ENCODE data around the gene DUSP22. TPM values are rescaled to one million over a fixed set of nuclear protein-coding genes. Genes with fewer than 3 reads are reported as not detected.

The DUSP22 gene
- total and polyA plus RNA-seq, 2 of the 8 experiments (the other 6 are each of a cell fraction or from before 2014, with no cell fraction given) = 15.5 to 32.4 TPM

GRCh38 chr6:353642-354614, 61.6 kb downstream of the DUSP22 start:
- ChIA-PET POLR2A (ENCODE audit: partially characterized antibody) (no interaction called here), CTCF (ENCODE audit: partially characterized antibody) (interaction anchor here (0.7 to 5.1 kb wide), 5 partner anchors 8 to 151 kb away, joined by 3 to 48 read pairs (median 4); partner anchors contain the start of gene IRF4)
- H4K91ac ChIP-seq (replicated peaks; ENCODE audit: insufficient read length, low read length) = no peak overlapping the region
- no peak overlapping the region for H3K4me3 ChIP-seq (ENCODE audit: extremely low read depth in 1 of 4, insufficient read depth in 2 of 4, low read depth in 3 of 4, low read length in 4 of 4)
- H2AFZ ChIP-seq (ENCODE audit: low read length) = no peak overlapping the region
- no peak overlapping the region for H2BK5ac ChIP-seq (ENCODE audit: low read depth, low read length)
- no peaks in the 10 kb centered on the region for H3K79me2 ChIP-seq (ENCODE audit: control insufficient read depth in 1 of 2, insufficient read depth in 2 of 2, low read length in 2 of 2)
- no peak for FAIRE-seq
- H3K9me3 ChIP-seq (ENCODE audit: insufficient read depth in 2 of 2, low read depth in 1 of 2, low read length in 1 of 2) = peaks cover 63 to 86% of the 10 kb centered on the region in 2 experiments
- H3K9ac ChIP-seq (replicated peaks in 1 of 4; ENCODE audit: extremely low read depth in 1 of 4, low read depth in 3 of 4, low read length in 3 of 4) = no peak overlapping the region
- H3K18ac ChIP-seq (ENCODE audit: extremely low read depth, low read length) = no peak overlapping the region
- WGBS, 2 experiments (ENCODE audit: extremely low coverage in 1 of 2, insufficient coverage in 1 of 2, insufficient read length in 1 of 2, insufficient replicate concordance in 2 of 2, low coverage in 1 of 2, low lambda C conversion rate in 2 of 2, missing lambda C conversion rate in 1 of 2) = 85% methylated on average over 18 of the region's 18 CpGs; no CpG with 5 or more reads in 1 of the 2 experiments
- no peak overlapping the region for H2BK15ac ChIP-seq (ENCODE audit: low read length)
- no peak overlapping the region for H4K5ac ChIP-seq (ENCODE audit: insufficient read length, low read depth, low read length)
- no peak overlapping the region for H3K27ac ChIP-seq (ENCODE audit: low read depth, low read length)
- no peak for DNase-seq (ENCODE audit: low read depth in 1 of 2, low spot score in 2 of 2)
- no peak overlapping the region for H2BK120ac ChIP-seq (replicated peaks; ENCODE audit: low read depth, low read length)
- H3K14ac ChIP-seq (ENCODE audit: insufficient read length) = no peak overlapping the region
- no peaks in the 10 kb centered on the region for H3K79me1 ChIP-seq (ENCODE audit: low read depth, low read length)
- no peaks in the 10 kb centered on the region; a peak in 2 of 8 replicates for H3K36me3 ChIP-seq (ENCODE audit: control insufficient read depth in 2 of 4, insufficient read depth in 4 of 4, low read length in 3 of 4)
- H2BK20ac ChIP-seq (ENCODE audit: low read length) = no peak overlapping the region
- no peak overlapping the region for H3K4ac ChIP-seq (replicated peaks; ENCODE audit: insufficient read length, low read depth, low read length)
- no peaks in the 10 kb centered on the region; a peak in 2 of 7 replicates for H3K4me1 ChIP-seq (replicated peaks in 1 of 4; ENCODE audit: control insufficient read depth in 3 of 4, insufficient read depth in 4 of 4, low read length in 3 of 4)
- H3K56ac ChIP-seq (replicated peaks; ENCODE audit: insufficient read length, low read depth, low read length) = no peak overlapping the region
- no peak overlapping the region for H3K23ac ChIP-seq (ENCODE audit: insufficient read length)
- H3K4me2 ChIP-seq (ENCODE audit: insufficient read depth in 1 of 2, low read depth in 2 of 2, low read length in 2 of 2) = no peak overlapping the region
- H3K23me2 ChIP-seq (ENCODE audit: low read depth, low read length) = no peaks in the 10 kb centered on the region
- no peak overlapping the region for H2AK5ac ChIP-seq (ENCODE audit: low read depth, low read length)
- H2BK12ac ChIP-seq (ENCODE audit: low read depth, low read length) = no peak overlapping the region
- no peak overlapping the region for H4K8ac ChIP-seq (ENCODE audit: extremely low read depth, insufficient read depth, low read length)
- H3K27me3 ChIP-seq (replicated peaks in 1 of 4; ENCODE audit: control insufficient read depth in 3 of 4, extremely low read depth in 1 of 4, insufficient read depth in 3 of 4, low read length in 3 of 4) = no peaks in the 10 kb centered on the region; a peak in 1 of 7 replicates
- H4K20me1 ChIP-seq (replicated peaks in 1 of 2; ENCODE audit: control insufficient read depth in 1 of 2, insufficient read depth in 2 of 2, low read length in 2 of 2) = peaks cover 0 to 2% of the 10 kb centered on the region in 2 experiments
- TF ChIP-seq CBX8 (IDR thresholded peaks at IDR 0.05; ENCODE audit: borderline replicate concordance, low read depth, low read length) = no peak
- TF ChIP-seq, protein P1, sequence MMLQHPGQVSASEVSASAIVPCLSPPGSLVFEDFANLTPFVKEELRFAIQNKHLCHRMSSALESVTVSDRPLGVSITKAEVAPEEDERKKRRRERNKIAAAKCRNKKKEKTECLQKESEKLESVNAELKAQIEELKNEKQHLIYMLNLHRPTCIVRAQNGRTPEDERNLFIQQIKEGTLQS (IDR thresholded peaks at IDR 0.05; ENCODE audit: insufficient read depth, low read depth, low read length) = no peak
- no peak for TF ChIP-seq CTBP2 (IDR thresholded peaks at IDR 0.05; ENCODE audit: borderline replicate concordance, insufficient read depth, insufficient read length, low read length)
- TF ChIP-seq TCF12 (IDR thresholded peaks at IDR 0.05; ENCODE audit: low read depth, low read length) = no peak
- no peak for TF ChIP-seq ASH2L (IDR thresholded peaks at IDR 0.05; ENCODE audit: low read length)
- no peak for TF ChIP-seq CTCF (IDR thresholded peaks at IDR 0.05; ENCODE audit: control extremely low read depth in 1 of 3, insufficient read depth in 1 of 3, low read depth in 1 of 3, low read length in 3 of 3)
- TF ChIP-seq POLR2AphosphoS5 (IDR thresholded peaks at IDR 0.05; ENCODE audit: low read depth, low read length) = no peak
- no peak for TF ChIP-seq EGR1 (IDR thresholded peaks at IDR 0.05; ENCODE audit: borderline replicate concordance, low read depth, low read length)
